ENCODE data around the gene ATG9B. TPM values are rescaled to one million over a fixed set of nuclear protein-coding genes. Genes with fewer than 3 reads are reported as not detected.

Gene ATG9B
- total RNA-seq, 4 donors from 2014 or later: 0.42 TPM; not detected in 3

DNA sequence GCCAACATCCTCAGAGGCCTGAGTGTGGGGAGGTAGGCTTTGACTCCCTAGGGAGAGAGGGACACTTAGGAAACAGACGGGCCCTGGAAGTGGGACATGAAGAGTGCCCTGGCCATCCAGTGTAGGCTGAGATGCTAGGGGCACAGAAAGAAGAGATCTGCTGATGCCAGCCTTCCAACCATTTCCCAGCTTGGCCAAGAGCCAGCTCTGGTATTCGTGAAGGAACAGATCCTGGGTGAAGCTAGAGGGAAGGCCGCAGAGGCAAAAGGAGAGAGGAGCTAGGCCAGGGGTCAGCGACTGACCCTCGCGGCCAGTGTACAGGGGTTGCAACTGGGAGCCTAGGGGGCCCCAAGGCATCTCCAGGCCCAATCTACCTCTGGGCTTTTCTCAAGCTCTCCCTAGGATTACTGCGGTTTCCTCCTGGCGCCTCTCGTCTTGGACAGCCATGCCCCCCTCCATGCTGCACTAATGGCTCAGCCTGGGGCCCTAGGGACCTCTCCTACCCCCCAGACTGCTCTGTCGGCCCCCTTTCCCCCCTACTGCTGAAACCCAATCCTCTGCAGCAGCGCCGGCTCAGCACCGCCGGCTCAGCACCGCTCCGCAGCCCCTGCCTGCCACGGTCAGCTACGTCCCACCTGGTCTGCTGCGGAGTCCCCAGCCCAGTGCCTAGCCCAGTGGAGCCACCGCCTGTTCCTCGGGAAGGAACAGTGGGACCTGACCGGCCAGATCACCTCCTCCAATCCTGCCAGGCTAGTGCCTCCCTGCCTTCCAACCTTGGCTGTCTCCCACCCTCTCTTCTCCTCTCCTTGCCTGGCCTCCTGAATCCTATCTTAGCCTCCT lies 23.9 kb upstream of the ATG9B start, which contains the start of gene ASIC3:
Gene ASIC3, plus strand, starts transcription at position 556 of the 840 bp plus-strand sequence. CDS start 355 bp downstream, outside the sequence.
- Histone ChIP-seq H3K4me3 (no peak within 1 kb of the TSS), H3K27ac (replicated peaks in 1 of 4) (no peak within 1 kb of the TSS), H3K36me3 (peaks cover 0 to 33% (median 28%) of the 10 kb centered on the region in 4 donors), H3K27me3 (peaks cover 0 to 15% (median 0%) of the 10 kb centered on the region in 4 donors), H3K4me1 (peaks cover 9 to 32% (median 22%) of the 10 kb centered on the region in 4 donors), H3K9me3 (no peaks in the 10 kb centered on the region)
- 80% methylated on average over 22 of the region's 22 CpGs for WGBS
- no peak for DNase-seq (ENCODE audit: extremely low spot score)
- intact Hi-C loops (cut with DNase I): no loop called here
- TF ChIP-seq, protein P1, sequence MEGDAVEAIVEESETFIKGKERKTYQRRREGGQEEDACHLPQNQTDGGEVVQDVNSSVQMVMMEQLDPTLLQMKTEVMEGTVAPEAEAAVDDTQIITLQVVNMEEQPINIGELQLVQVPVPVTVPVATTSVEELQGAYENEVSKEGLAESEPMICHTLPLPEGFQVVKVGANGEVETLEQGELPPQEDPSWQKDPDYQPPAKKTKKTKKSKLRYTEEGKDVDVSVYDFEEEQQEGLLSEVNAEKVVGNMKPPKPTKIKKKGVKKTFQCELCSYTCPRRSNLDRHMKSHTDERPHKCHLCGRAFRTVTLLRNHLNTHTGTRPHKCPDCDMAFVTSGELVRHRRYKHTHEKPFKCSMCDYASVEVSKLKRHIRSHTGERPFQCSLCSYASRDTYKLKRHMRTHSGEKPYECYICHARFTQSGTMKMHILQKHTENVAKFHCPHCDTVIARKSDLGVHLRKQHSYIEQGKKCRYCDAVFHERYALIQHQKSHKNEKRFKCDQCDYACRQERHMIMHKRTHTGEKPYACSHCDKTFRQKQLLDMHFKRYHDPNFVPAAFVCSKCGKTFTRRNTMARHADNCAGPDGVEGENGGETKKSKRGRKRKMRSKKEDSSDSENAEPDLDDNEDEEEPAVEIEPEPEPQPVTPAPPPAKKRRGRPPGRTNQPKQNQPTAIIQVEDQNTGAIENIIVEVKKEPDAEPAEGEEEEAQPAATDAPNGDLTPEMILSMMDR (IDR thresholded peaks at IDR 0.05): no peak
- no peak for TF ChIP-seq POLR2A (IDR thresholded peaks at IDR 0.05; ENCODE audit: low read depth)
- TF ChIP-seq POLR2AphosphoS5 (IDR thresholded peaks at IDR 0.05): no peak

DNA sequence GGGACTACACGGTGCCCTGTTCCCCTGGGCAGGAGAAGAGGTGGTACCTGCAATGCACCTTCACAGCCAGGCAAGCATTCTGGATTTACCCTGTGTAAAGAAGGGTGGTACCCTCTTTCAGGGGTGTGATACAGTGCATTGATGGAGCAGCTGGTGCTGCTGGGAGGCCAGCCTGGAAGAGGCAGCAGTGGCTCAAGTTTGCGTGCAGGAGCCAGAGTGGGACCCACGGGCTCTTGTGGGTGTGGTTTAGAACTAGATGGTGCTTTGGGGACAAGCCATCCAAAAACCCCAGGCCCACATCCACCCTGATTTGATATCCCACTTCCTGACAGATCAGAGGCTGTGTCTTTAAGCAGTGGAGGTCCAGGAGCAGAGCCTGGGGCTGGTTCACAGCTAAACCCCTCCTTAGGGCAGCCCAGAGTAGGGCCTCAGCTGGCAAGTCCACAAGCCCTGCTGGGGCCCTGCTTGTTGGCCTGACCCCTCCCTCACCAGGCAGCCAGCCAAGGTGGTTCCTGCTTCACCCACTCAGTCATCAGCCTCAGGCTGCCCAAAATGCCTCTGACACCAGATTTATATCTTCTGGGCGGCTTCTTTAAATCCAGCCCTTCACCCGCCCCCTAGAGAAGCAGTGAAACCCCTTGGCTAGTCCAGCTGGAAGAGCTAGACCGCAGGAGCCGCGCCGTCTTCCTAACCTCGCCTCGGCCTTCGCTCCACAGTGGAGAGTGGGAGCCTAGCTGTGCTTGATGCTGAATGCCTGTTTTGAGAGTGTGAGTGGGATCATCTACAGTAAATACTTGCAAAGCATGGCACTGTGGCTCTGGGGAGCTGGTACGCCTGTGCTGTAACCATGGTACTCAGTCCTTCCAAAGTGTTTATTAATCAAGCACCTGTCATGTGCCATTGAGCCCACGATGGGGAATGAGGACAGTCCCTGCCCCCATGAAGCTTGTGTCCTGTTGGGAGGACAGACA lies 22.6 kb upstream of the ATG9B start:
- peaks cover 0 to 45% (median 40%) of the 10 kb centered on the region in 4 donors for H3K36me3 ChIP-seq
- WGBS: 54% methylated on average over 9 of the region's 14 CpGs
- TF ChIP-seq, protein P1 (IDR thresholded peaks at IDR 0.05): no peak
- TF ChIP-seq POLR2A (IDR thresholded peaks at IDR 0.05; ENCODE audit: low read depth) (no peak), POLR2AphosphoS5 (IDR thresholded peaks at IDR 0.05) (no peak), EP300 (IDR thresholded peaks at IDR 0.05) (no peak)
- intact Hi-C loops (cut with DNase I): no loop called here
- no peaks in the 10 kb centered on the region for H3K9me3 ChIP-seq
- peaks cover 9 to 30% (median 22%) of the 10 kb centered on the region in 4 donors for H3K4me1 ChIP-seq
- H3K27me3 ChIP-seq: peaks cover 0 to 15% (median 0%) of the 10 kb centered on the region in 4 donors
- no peak overlapping the region for H3K27ac ChIP-seq (replicated peaks in 1 of 4)
- DNase-seq (ENCODE audit: extremely low spot score): no peak
- H3K4me3 ChIP-seq: no peak overlapping the region

DNA sequence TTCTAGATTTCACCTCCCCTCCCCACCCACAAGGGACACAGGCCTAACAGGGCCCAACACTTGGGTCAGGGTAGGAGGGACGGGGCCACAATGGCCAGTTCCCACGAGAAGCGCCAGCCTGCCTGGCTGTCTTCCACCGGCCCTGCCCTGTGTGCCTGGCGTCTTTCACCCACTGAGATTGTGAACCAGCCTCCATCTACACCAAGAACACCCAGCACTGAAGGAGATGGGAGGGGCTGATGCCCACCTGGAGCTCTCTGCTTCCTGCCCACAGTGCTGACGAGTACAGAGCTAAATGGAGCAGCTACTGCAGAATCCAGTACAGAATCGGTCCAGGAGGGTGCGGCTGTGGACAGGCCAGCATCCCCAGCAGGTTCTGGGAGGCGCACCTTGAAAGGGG lies 21.7 kb upstream of the ATG9B start:
- 90% methylated on average over 6 of the region's 9 CpGs for WGBS
- TF ChIP-seq EP300 (IDR thresholded peaks at IDR 0.05): no peak
- TF ChIP-seq, protein P1 (IDR thresholded peaks at IDR 0.05): no peak
- no peak for TF ChIP-seq POLR2A (IDR thresholded peaks at IDR 0.05; ENCODE audit: low read depth)

DNA sequence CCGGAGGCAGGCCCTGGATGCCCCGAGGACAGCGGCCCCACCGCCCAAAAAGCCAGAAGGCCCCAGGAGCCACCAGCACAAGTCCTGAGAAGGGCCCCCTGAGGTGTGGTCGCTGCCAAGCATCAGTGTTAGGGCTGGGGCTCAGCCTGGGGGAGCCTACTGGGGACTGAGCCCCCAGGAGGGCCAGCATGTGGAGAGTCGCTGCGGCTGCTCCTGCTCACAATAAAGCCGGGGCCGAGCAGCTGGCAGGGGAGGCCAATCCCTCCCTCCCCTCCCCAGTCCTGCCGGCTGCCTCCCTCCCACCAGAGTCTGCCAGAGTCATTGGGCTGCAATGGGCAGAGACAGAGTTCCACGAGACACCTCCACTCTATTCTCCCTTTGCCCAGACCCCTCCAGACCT lies 21.0 kb upstream of the ATG9B start:
- H3K9me3 ChIP-seq: no peaks in the 10 kb centered on the region
- intact Hi-C loops (cut with DNase I): no loop called here
- 83% methylated on average over 2 of the region's 11 CpGs for WGBS
- H3K36me3 ChIP-seq: peaks cover 0 to 61% (median 51%) of the 10 kb centered on the region in 4 donors
- TF ChIP-seq POLR2AphosphoS5 (IDR thresholded peaks at IDR 0.05) (no peak), POLR2A (IDR thresholded peaks at IDR 0.05; ENCODE audit: low read depth) (no peak)
- TF ChIP-seq, protein P1 (IDR thresholded peaks at IDR 0.05): no peak
- no peak overlapping the region for H3K4me3 ChIP-seq
- peaks cover 0 to 16% (median 10%) of the 10 kb centered on the region in 4 donors for H3K4me1 ChIP-seq
- H3K27me3 ChIP-seq: peaks cover 0 to 1% (median 0%) of the 10 kb centered on the region in 4 donors
- H3K27ac ChIP-seq (replicated peaks in 1 of 4): no peak overlapping the region
- no peak for DNase-seq (ENCODE audit: extremely low spot score)

More for the DNA sequence above, 21.7 kb upstream of the ATG9B start:
- no peak overlapping the region for H3K4me3 ChIP-seq
- H3K27me3 ChIP-seq: peaks cover 0 to 8% (median 0%) of the 10 kb centered on the region in 4 donors
- no peaks in the 10 kb centered on the region for H3K9me3 ChIP-seq
- peaks cover 0 to 54% (median 49%) of the 10 kb centered on the region in 4 donors for H3K36me3 ChIP-seq
- no peak overlapping the region for H3K27ac ChIP-seq (replicated peaks in 1 of 4)
- intact Hi-C loops (cut with DNase I): no loop called here
- peaks cover 2 to 21% (median 14%) of the 10 kb centered on the region in 4 donors for H3K4me1 ChIP-seq
- no peak for DNase-seq (ENCODE audit: extremely low spot score)

All from esophagus muscularis mucosa (tissue), 4 donors.